ENCODE measurements around the gene IBTK. TPM values are rescaled to one million over a fixed set of nuclear protein-coding genes. Genes with fewer than 3 reads are reported as not detected.

The IBTK gene
- total and polyA plus RNA-seq, 4 donors, result 14.1 to 66.8 (median 21.0) TPM

DNA sequence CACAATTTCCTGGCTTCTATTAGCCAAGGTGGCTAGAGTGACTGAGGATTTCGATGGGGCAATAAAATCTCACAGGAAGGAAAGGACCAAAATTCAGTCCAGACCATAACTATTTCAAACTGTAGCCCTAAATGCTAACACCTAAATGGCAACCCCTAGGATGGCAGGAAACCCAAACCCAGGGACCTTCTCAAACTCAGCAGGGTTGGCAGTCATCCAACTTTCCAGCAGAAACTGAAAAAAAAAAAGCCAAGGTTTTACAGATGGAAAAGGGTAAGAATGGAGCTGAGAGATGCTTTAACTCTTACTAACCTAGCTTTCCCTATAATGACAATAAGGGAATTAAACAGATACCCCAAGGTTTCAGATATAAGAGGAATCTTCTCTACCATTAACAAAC, 10.5 kb downstream of the IBTK start:
- H3K27me3 ChIP-seq (ENCODE audit: control insufficient read depth in 4 of 4, insufficient read depth in 4 of 4, low read length in 3 of 4), result no peaks in the 10 kb centered on the region
- TF ChIP-seq, protein P1, sequence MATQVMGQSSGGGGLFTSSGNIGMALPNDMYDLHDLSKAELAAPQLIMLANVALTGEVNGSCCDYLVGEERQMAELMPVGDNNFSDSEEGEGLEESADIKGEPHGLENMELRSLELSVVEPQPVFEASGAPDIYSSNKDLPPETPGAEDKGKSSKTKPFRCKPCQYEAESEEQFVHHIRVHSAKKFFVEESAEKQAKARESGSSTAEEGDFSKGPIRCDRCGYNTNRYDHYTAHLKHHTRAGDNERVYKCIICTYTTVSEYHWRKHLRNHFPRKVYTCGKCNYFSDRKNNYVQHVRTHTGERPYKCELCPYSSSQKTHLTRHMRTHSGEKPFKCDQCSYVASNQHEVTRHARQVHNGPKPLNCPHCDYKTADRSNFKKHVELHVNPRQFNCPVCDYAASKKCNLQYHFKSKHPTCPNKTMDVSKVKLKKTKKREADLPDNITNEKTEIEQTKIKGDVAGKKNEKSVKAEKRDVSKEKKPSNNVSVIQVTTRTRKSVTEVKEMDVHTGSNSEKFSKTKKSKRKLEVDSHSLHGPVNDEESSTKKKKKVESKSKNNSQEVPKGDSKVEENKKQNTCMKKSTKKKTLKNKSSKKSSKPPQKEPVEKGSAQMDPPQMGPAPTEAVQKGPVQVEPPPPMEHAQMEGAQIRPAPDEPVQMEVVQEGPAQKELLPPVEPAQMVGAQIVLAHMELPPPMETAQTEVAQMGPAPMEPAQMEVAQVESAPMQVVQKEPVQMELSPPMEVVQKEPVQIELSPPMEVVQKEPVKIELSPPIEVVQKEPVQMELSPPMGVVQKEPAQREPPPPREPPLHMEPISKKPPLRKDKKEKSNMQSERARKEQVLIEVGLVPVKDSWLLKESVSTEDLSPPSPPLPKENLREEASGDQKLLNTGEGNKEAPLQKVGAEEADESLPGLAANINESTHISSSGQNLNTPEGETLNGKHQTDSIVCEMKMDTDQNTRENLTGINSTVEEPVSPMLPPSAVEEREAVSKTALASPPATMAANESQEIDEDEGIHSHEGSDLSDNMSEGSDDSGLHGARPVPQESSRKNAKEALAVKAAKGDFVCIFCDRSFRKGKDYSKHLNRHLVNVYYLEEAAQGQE (IDR thresholded peaks at IDR 0.05), result no peak
- no peak for TF ChIP-seq FOXA1 (IDR thresholded peaks at IDR 0.05)
- no peak for TF ChIP-seq HNF4G (IDR thresholded peaks at IDR 0.05)
- TF ChIP-seq, protein P2, sequence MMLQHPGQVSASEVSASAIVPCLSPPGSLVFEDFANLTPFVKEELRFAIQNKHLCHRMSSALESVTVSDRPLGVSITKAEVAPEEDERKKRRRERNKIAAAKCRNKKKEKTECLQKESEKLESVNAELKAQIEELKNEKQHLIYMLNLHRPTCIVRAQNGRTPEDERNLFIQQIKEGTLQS (IDR thresholded peaks at IDR 0.05), result no peak
- TF ChIP-seq FOXA2 (IDR thresholded peaks at IDR 0.05), result no peak
- no peak overlapping the region for H3K27ac ChIP-seq (ENCODE audit: low read depth in 1 of 2, low read length in 2 of 2)
- WGBS, result 77% methylated on average over 1 of the region's 1 CpG
- H3K9me3 ChIP-seq (ENCODE audit: control insufficient read depth in 4 of 4, low read length in 3 of 4), result no peaks in the 10 kb centered on the region
- no peaks in the 10 kb centered on the region for H3K4me1 ChIP-seq (ENCODE audit: control insufficient read depth in 4 of 4, insufficient read depth in 4 of 4, low read length in 3 of 4)
- H3K36me3 ChIP-seq (ENCODE audit: control insufficient read depth in 4 of 4, insufficient read depth in 3 of 4, low read depth in 1 of 4, low read length in 3 of 4), result peaks cover 6 to 19% (median 12%) of the 10 kb centered on the region in 4 donors
- no peak overlapping the region for H3K4me3 ChIP-seq (ENCODE audit: low read depth in 1 of 3, low read length in 3 of 3)
- no peak overlapping the region for H3K9ac ChIP-seq (ENCODE audit: low read depth in 1 of 2, low read length in 2 of 2)
- no peak for DNase-seq (ENCODE audit: low spot score)

DNA sequence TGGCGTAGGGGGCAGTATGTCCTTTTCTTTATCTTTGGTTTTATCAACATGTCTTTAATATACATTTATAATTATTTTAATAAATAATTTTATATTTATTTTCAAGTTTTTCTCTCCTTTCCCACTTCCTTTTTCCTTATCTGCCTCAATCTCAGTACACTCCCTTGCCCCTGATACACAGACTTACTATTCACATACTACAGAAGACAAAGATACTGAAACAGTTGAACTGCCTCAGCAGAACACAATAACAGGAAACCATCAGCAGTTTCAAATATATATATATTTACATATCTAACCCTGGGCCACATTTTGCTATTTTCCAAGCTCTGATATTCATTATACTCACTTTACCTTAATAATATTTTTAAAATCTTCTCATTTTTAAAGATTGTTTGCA, 19.8 kb downstream of the IBTK start:
- TF ChIP-seq, protein P3, sequence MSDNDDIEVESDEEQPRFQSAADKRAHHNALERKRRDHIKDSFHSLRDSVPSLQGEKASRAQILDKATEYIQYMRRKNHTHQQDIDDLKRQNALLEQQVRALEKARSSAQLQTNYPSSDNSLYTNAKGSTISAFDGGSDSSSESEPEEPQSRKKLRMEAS (IDR thresholded peaks at IDR 0.05), result no peak
- no peak for TF ChIP-seq SP1 (IDR thresholded peaks at IDR 0.05)
- TF ChIP-seq, protein P2 (IDR thresholded peaks at IDR 0.05), result no peak
- no peak for TF ChIP-seq EGR1 (IDR thresholded peaks at IDR 0.05; ENCODE audit: low read depth in 2 of 2)
- no peak for TF ChIP-seq TAF1 (conservative IDR thresholded peaks at IDR 0.05)
- TF ChIP-seq YY1 (IDR thresholded peaks at IDR 0.05), result no peak
- TF ChIP-seq FOXA1 (IDR thresholded peaks at IDR 0.05), result no peak
- TF ChIP-seq JUND (IDR thresholded peaks at IDR 0.05), result no peak
- TF ChIP-seq, protein P4, sequence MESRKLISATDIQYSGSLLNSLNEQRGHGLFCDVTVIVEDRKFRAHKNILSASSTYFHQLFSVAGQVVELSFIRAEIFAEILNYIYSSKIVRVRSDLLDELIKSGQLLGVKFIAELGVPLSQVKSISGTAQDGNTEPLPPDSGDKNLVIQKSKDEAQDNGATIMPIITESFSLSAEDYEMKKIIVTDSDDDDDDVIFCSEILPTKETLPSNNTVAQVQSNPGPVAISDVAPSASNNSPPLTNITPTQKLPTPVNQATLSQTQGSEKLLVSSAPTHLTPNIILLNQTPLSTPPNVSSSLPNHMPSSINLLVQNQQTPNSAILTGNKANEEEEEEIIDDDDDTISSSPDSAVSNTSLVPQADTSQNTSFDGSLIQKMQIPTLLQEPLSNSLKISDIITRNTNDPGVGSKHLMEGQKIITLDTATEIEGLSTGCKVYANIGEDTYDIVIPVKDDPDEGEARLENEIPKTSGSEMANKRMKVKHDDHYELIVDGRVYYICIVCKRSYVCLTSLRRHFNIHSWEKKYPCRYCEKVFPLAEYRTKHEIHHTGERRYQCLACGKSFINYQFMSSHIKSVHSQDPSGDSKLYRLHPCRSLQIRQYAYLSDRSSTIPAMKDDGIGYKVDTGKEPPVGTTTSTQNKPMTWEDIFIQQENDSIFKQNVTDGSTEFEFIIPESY (IDR thresholded peaks at IDR 0.05), result no peak
- TF ChIP-seq HNF4A (conservative IDR thresholded peaks at IDR 0.05), result no peak
- TF ChIP-seq, protein P5, sequence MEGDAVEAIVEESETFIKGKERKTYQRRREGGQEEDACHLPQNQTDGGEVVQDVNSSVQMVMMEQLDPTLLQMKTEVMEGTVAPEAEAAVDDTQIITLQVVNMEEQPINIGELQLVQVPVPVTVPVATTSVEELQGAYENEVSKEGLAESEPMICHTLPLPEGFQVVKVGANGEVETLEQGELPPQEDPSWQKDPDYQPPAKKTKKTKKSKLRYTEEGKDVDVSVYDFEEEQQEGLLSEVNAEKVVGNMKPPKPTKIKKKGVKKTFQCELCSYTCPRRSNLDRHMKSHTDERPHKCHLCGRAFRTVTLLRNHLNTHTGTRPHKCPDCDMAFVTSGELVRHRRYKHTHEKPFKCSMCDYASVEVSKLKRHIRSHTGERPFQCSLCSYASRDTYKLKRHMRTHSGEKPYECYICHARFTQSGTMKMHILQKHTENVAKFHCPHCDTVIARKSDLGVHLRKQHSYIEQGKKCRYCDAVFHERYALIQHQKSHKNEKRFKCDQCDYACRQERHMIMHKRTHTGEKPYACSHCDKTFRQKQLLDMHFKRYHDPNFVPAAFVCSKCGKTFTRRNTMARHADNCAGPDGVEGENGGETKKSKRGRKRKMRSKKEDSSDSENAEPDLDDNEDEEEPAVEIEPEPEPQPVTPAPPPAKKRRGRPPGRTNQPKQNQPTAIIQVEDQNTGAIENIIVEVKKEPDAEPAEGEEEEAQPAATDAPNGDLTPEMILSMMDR (IDR thresholded peaks at IDR 0.05; ENCODE audit: low read depth, low read length, missing input control), result no peak
- TF ChIP-seq RAD21 (IDR thresholded peaks at IDR 0.05), result no peak
- no peak for TF ChIP-seq HNF4G (IDR thresholded peaks at IDR 0.05)
- no peak overlapping the region for H3K4me3 ChIP-seq (ENCODE audit: low read depth in 1 of 3, low read length in 3 of 3)
- no peak overlapping the region for H3K27ac ChIP-seq (ENCODE audit: low read depth in 1 of 2, low read length in 2 of 2)
- 94% methylated on average over 1 of the region's 1 CpG for WGBS
- no peak for DNase-seq (ENCODE audit: low spot score)
- H3K9ac ChIP-seq (ENCODE audit: low read depth in 1 of 2, low read length in 2 of 2), result no peak overlapping the region
- peaks cover 7 to 49% (median 47%) of the 10 kb centered on the region in 4 donors for H3K36me3 ChIP-seq (ENCODE audit: control insufficient read depth in 4 of 4, insufficient read depth in 3 of 4, low read depth in 1 of 4, low read length in 3 of 4)
- H3K4me1 ChIP-seq (ENCODE audit: control insufficient read depth in 4 of 4, insufficient read depth in 4 of 4, low read length in 3 of 4), result no peaks in the 10 kb centered on the region
- no peaks in the 10 kb centered on the region for H3K9me3 ChIP-seq (ENCODE audit: control insufficient read depth in 4 of 4, low read length in 3 of 4)
- no peaks in the 10 kb centered on the region for H3K27me3 ChIP-seq (ENCODE audit: control insufficient read depth in 4 of 4, insufficient read depth in 4 of 4, low read length in 3 of 4)

Measured in liver (tissue), 9 donors.